ENCODE data around the gene LRRFIP1.

GRCh38 chr2:237598468-237599208, 28.7 kb upstream of the LRRFIP1 start:
- TF ChIP-seq POLR2A (IDR thresholded peaks at IDR 0.05; ENCODE audit: low read depth, low read length) = no peak
- no peak for TF ChIP-seq POLR2AphosphoS5 (IDR thresholded peaks at IDR 0.05; ENCODE audit: low read depth, low read length)
- TF ChIP-seq SPI1 (IDR thresholded peaks at IDR 0.05; ENCODE audit: low read depth, low read length) = no peak
